Fibroblast of gingiva (primary cell): ENCODE measurements around the gene MBP.
A peak's percentile ranks its signal among the peaks of the same experiment; 100 is the strongest.

Experiments
- DNase-seq: peaks from one replicate; pipeline ENCODE4 v3.0.0-alpha.2; 2011; ENCODE audit warnings: low read depth

MBP gene

GRCh38 chr18:76986406-76986805 lies 146.2 kb downstream of the MBP start:
- no peak for DNase-seq

GRCh38 chr18:76985951-76986236 lies 146.7 kb downstream of the MBP start:
- no peak for DNase-seq

GRCh38 chr18:76985156-76985950 lies 147.2 kb downstream of the MBP start:
- DNase-seq, result no peak

- no peak for DNase-seq
Observed at GRCh38 chr18:76984193-76985155, 148.1 kb downstream of the MBP start.

GRCh38 chr18:76983613-76984051 lies 149.0 kb downstream of the MBP start:
- no peak for DNase-seq

GRCh38 chr18:76982841-76983583 lies 149.6 kb downstream of the MBP start:
- DNase-seq, result peak; percentile 51

- no peak for DNase-seq
Observed at GRCh38 chr18:76982038-76982437, 150.5 kb downstream of the MBP start.

- DNase-seq, result no peak
Observed at GRCh38 chr18:76981396-76981968, 151.1 kb downstream of the MBP start.

- DNase-seq, result no peak
Observed at GRCh38 chr18:76980663-76981395, 151.8 kb downstream of the MBP start.

- no peak for DNase-seq
Observed at GRCh38 chr18:76979906-76980305, 152.7 kb downstream of the MBP start.

- no peak for DNase-seq
Observed at GRCh38 chr18:76979111-76979751, 153.4 kb downstream of the MBP start.

- no peak for DNase-seq
Observed at GRCh38 chr18:76978616-76979015, 154.0 kb downstream of the MBP start.

- no peak for DNase-seq
Observed at GRCh38 chr18:76977684-76978232, 154.8 kb downstream of the MBP start.

- no peak for DNase-seq
Observed at GRCh38 chr18:76977108-76977621, 155.4 kb downstream of the MBP start.

GRCh38 chr18:76975577-76976110 lies 156.9 kb downstream of the MBP start:
- no peak for DNase-seq

- no peak for DNase-seq
Observed at GRCh38 chr18:76974386-76974785, 158.2 kb downstream of the MBP start.

GRCh38 chr18:76973520-76974266 lies 158.9 kb downstream of the MBP start:
- no peak for DNase-seq

GRCh38 chr18:76972846-76973519 lies 159.6 kb downstream of the MBP start:
- DNase-seq, result no peak

GRCh38 chr18:76972241-76972640 lies 160.3 kb downstream of the MBP start:
- no peak for DNase-seq
